ENCODE data around the gene OR51L1.

The OR51L1 gene

DNA sequence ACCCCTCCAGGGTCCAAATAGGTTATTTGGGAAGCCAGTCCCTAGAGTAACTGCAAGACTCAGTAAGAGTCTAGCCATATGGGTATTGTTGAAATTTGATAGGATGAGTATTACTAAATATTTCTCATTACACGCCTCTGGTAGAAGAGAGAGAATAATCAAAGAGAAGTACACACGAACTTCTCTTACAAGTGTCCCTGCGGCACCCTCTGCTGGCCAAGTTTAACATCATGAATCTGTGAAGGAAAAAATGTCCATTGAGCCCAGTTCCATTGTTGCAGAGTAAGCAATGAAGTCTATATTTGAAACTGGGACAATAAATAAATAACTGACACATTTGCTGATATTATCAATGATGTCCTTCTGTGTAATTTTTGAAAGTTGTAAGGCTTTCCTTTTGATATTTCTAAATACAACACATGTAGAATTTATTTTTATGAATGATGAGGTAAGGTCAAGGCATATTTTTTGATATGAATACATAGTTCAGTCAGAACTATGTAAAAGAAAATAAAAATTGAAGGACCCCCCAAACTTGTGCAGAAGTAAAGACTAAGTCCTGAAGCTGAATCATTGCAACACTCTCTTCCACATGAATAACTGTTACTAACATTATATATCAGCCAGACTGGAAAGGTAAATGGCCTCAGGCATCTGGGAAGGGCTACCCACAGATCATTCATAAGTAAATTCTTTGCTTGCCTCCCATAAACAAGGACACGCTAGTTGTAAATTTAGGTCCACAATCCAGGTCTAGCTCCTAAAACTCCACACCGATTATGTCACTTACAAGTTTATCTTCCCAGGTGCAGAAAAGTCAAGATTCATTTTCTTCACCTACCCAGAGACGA, 10.0 kb downstream of the OR51L1 start:
- WGBS = 62% methylated on average over 5 of the region's 6 CpGs
- H3K36me3 ChIP-seq (ENCODE audit: insufficient read depth, low read length) = no peaks in the 10 kb centered on the region
- H3K9me3 ChIP-seq (ENCODE audit: insufficient read depth, low read depth, low read length) = no peaks in the 10 kb centered on the region
- H3K4me3 ChIP-seq (ENCODE audit: low read length) = no peak overlapping the region
- H3K9ac ChIP-seq (ENCODE audit: low read depth, low read length) = no peak overlapping the region
- H3K4me1 ChIP-seq (ENCODE audit: insufficient read depth, low read length) = no peaks in the 10 kb centered on the region
- no peaks in the 10 kb centered on the region for H3K27me3 ChIP-seq (ENCODE audit: insufficient read depth, low read length)
- no peak overlapping the region for H3K27ac ChIP-seq (ENCODE audit: low read depth, low read length)

DNA sequence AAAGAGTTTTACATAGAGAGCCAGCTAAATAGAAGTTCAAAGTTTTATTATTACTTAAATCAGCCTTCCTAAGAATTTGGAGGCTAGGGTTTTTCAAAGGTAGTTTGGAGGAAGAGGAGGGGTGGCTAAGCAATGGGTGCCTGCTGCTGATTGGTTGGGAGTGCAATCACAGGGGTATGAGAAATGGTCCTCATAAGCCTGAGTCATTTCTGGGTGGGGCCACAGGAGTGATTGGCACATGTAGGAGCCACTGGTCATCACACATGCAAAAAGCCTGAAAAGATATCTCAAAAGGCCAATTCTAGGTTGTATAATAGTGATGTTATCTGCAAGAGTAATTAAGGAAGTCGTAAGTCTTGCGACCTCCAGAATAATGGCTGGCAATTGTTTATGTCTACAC, 12.9 kb downstream of the OR51L1 start:
- Histone ChIP-seq H3K4me1 (ENCODE audit: insufficient read depth, low read length) (no peaks in the 10 kb centered on the region), H3K27ac (ENCODE audit: low read depth, low read length) (no peak overlapping the region), H3K4me3 (ENCODE audit: low read length) (no peak overlapping the region), H3K9me3 (ENCODE audit: insufficient read depth, low read depth, low read length) (no peaks in the 10 kb centered on the region), H3K9ac (ENCODE audit: low read depth, low read length) (no peak overlapping the region), H3K27me3 (ENCODE audit: insufficient read depth, low read length) (no peaks in the 10 kb centered on the region), H3K36me3 (ENCODE audit: insufficient read depth, low read length) (no peaks in the 10 kb centered on the region)
- WGBS = 97% methylated on average over 2 of the region's 2 CpGs

DNA sequence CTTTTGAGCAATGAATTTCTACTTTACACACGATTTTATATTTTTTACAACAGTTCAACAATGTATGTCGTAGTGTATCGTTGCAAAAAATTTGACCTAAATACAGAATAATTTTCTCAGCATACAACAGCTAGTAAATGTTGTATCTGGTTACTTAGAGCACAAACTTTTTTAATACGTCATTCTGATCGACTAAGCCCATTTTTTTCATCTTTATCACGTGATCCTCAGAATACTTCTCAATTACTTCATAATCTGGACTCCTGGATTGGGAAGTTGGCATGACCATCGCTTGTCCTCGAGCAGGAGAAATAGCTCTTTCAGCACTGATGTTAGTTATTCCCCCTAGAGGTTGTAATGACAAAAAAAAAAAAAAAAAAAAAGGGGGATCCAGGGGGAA, 16.6 kb downstream of the OR51L1 start:
- no peaks in the 10 kb centered on the region for H3K27me3 ChIP-seq (ENCODE audit: insufficient read depth, low read length)
- no peak overlapping the region for H3K9ac ChIP-seq (ENCODE audit: low read depth, low read length)
- H3K4me3 ChIP-seq (ENCODE audit: low read length) = no peak overlapping the region
- no peak overlapping the region for H3K27ac ChIP-seq (ENCODE audit: low read depth, low read length)
- whole genome bisulfite sequencing = 90% methylated on average over 8 of the region's 8 CpGs
- H3K9me3 ChIP-seq (ENCODE audit: insufficient read depth, low read depth, low read length) = no peaks in the 10 kb centered on the region
- no peaks in the 10 kb centered on the region for H3K36me3 ChIP-seq (ENCODE audit: insufficient read depth, low read length)
- no peaks in the 10 kb centered on the region for H3K4me1 ChIP-seq (ENCODE audit: insufficient read depth, low read length)

- Histone ChIP-seq H3K9me3 (ENCODE audit: insufficient read depth, low read depth, low read length) (no peaks in the 10 kb centered on the region), H3K4me3 (ENCODE audit: low read length) (no peak overlapping the region), H3K36me3 (ENCODE audit: insufficient read depth, low read length) (no peaks in the 10 kb centered on the region), H3K4me1 (ENCODE audit: insufficient read depth, low read length) (no peaks in the 10 kb centered on the region), H3K27ac (ENCODE audit: low read depth, low read length) (no peak overlapping the region), H3K9ac (ENCODE audit: low read depth, low read length) (no peak overlapping the region), H3K27me3 (ENCODE audit: insufficient read depth, low read length) (no peaks in the 10 kb centered on the region)
- WGBS = 95% methylated on average over 1 of the region's 1 CpG
These were observed 18.4 kb downstream of the OR51L1 start for GRCh38 chr11:5013012-5013411.

DNA sequence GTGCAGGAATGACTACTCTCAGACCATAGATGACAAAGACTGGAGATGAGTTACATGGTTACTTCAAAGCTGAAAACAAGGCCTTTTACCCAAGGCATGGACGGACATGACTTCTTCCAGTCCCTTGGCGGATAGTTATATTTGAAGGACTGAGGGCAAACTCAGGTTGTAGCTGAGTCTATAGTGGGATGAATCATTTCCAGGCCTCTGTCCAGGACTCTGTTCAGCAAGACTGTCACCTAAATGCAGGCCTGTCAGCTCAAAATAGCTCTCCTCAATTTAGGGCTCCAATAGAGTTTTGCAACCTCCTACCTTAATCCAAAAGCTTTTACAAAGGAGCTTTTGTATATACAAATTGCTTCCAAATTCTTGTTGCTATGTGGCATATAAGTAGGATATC, 27.3 kb downstream of the OR51L1 start:
- 88% methylated on average over 2 of the region's 2 CpGs for WGBS
- no peak overlapping the region for H3K27ac ChIP-seq (ENCODE audit: low read depth, low read length)
- H3K9me3 ChIP-seq (ENCODE audit: insufficient read depth, low read depth, low read length) = peaks cover 6% of the 10 kb centered on the region; the same call in 1 of the 2 replicates
- H3K9ac ChIP-seq (ENCODE audit: low read depth, low read length) = no peak overlapping the region
- H3K27me3 ChIP-seq (ENCODE audit: insufficient read depth, low read length) = no peaks in the 10 kb centered on the region
- H3K4me1 ChIP-seq (ENCODE audit: insufficient read depth, low read length) = no peaks in the 10 kb centered on the region
- H3K36me3 ChIP-seq (ENCODE audit: insufficient read depth, low read length) = no peaks in the 10 kb centered on the region
- no peak overlapping the region for H3K4me3 ChIP-seq (ENCODE audit: low read length)

DNA sequence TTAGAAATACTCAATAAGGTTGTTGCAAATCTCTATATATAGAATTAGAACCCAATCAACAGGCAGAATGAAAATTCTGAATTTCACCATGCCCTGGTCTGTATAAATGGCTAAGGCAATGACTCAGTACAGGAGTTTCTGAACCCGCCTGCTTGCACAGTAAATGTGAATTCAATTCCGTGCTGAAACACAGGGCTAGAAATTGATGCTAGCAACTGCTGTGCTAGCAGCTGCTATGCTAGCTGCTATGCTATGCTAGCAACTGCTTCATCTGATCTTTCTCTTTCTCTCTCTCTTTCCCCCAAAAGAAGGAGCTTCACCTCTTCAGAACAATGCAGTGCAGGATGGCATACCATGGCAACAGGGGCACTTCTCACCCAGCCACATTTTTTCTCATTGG, 42.0 kb downstream of the OR51L1 start:
- Histone ChIP-seq H3K4me3 (ENCODE audit: low read length) (no peak overlapping the region), H3K9ac (ENCODE audit: low read depth, low read length) (no peak overlapping the region), H3K27me3 (ENCODE audit: insufficient read depth, low read length) (no peaks in the 10 kb centered on the region), H3K27ac (ENCODE audit: low read depth, low read length) (no peak overlapping the region), H3K4me1 (ENCODE audit: insufficient read depth, low read length) (no peaks in the 10 kb centered on the region), H3K36me3 (ENCODE audit: insufficient read depth, low read length) (no peaks in the 10 kb centered on the region), H3K9me3 (ENCODE audit: insufficient read depth, low read depth, low read length) (no peaks in the 10 kb centered on the region)
- 90% methylated on average over 2 of the region's 2 CpGs for WGBS

GRCh38 chr11:5037926-5038325, 43.3 kb downstream of the OR51L1 start:
- Histone ChIP-seq H3K27ac (ENCODE audit: low read depth, low read length) (no peak overlapping the region), H3K27me3 (ENCODE audit: insufficient read depth, low read length) (no peaks in the 10 kb centered on the region), H3K9me3 (ENCODE audit: insufficient read depth, low read depth, low read length) (no peaks in the 10 kb centered on the region), H3K4me1 (ENCODE audit: insufficient read depth, low read length) (no peaks in the 10 kb centered on the region), H3K36me3 (ENCODE audit: insufficient read depth, low read length) (no peaks in the 10 kb centered on the region), H3K9ac (ENCODE audit: low read depth, low read length) (no peak overlapping the region), H3K4me3 (ENCODE audit: low read length) (no peak overlapping the region)
- 100% methylated on average over 2 of the region's 2 CpGs for WGBS

DNA sequence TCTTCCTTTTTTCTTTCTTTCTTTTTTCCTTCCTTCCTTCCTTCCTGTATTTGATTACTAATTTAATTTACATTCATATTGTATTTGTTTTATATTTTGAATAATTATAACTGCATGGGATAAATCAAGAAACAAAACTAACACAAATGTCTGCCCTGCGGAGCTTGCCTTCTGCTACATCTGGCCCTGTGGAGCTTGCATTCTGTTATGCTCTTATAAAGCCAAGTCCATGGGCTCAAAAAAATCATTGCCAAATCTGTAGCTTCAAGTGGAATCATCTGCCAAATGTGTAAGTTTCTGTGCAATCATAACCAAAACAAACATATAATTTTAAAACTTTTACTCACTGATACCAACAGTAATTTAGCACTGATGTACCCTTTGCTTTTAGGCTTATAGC, 43.7 kb downstream of the OR51L1 start:
- Histone ChIP-seq H3K9ac (ENCODE audit: low read depth, low read length) (no peak overlapping the region), H3K27ac (ENCODE audit: low read depth, low read length) (no peak overlapping the region), H3K36me3 (ENCODE audit: insufficient read depth, low read length) (no peaks in the 10 kb centered on the region), H3K4me3 (ENCODE audit: low read length) (no peak overlapping the region), H3K27me3 (ENCODE audit: insufficient read depth, low read length) (no peaks in the 10 kb centered on the region), H3K4me1 (ENCODE audit: insufficient read depth, low read length) (no peaks in the 10 kb centered on the region), H3K9me3 (ENCODE audit: insufficient read depth, low read depth, low read length) (no peaks in the 10 kb centered on the region)
- 84% methylated on average over 1 of the region's 1 CpG for WGBS

- H3K27me3 ChIP-seq (ENCODE audit: insufficient read depth, low read length) = no peaks in the 10 kb centered on the region
- H3K27ac ChIP-seq (ENCODE audit: low read depth, low read length) = no peak overlapping the region
- H3K36me3 ChIP-seq (ENCODE audit: insufficient read depth, low read length) = no peaks in the 10 kb centered on the region
- no peaks in the 10 kb centered on the region for H3K4me1 ChIP-seq (ENCODE audit: insufficient read depth, low read length)
- no peaks in the 10 kb centered on the region for H3K9me3 ChIP-seq (ENCODE audit: insufficient read depth, low read depth, low read length)
- no peak overlapping the region for H3K9ac ChIP-seq (ENCODE audit: low read depth, low read length)
- WGBS = 90% methylated on average over 2 of the region's 4 CpGs
- no peak overlapping the region for H3K4me3 ChIP-seq (ENCODE audit: low read length)
These were observed 46.2 kb downstream of the OR51L1 start for GRCh38 chr11:5040876-5041275.

GRCh38 chr11:5042091-5042490, 47.4 kb downstream of the OR51L1 start:
- 66% methylated on average over 3 of the region's 3 CpGs for WGBS

GRCh38 chr11:5043380-5043779, 48.7 kb downstream of the OR51L1 start:
- Histone ChIP-seq H3K9ac (ENCODE audit: low read depth, low read length) (no peak overlapping the region), H3K36me3 (ENCODE audit: insufficient read depth, low read length) (no peaks in the 10 kb centered on the region), H3K4me3 (ENCODE audit: low read length) (no peak overlapping the region), H3K27ac (ENCODE audit: low read depth, low read length) (no peak overlapping the region), H3K4me1 (ENCODE audit: insufficient read depth, low read length) (no peaks in the 10 kb centered on the region), H3K27me3 (ENCODE audit: insufficient read depth, low read length) (no peaks in the 10 kb centered on the region), H3K9me3 (ENCODE audit: insufficient read depth, low read depth, low read length) (no peaks in the 10 kb centered on the region)
- WGBS = 68% methylated on average over 2 of the region's 2 CpGs

More at GRCh38 chr11:5042091-5042490, 47.4 kb downstream of the OR51L1 start:
- no peaks in the 10 kb centered on the region for H3K9me3 ChIP-seq (ENCODE audit: insufficient read depth, low read depth, low read length)
- H3K36me3 ChIP-seq (ENCODE audit: insufficient read depth, low read length) = no peaks in the 10 kb centered on the region
- H3K4me3 ChIP-seq (ENCODE audit: low read length) = no peak overlapping the region
- H3K27me3 ChIP-seq (ENCODE audit: insufficient read depth, low read length) = no peaks in the 10 kb centered on the region
- no peak overlapping the region for H3K27ac ChIP-seq (ENCODE audit: low read depth, low read length)
- no peaks in the 10 kb centered on the region for H3K4me1 ChIP-seq (ENCODE audit: insufficient read depth, low read length)
- H3K9ac ChIP-seq (ENCODE audit: low read depth, low read length) = no peak overlapping the region

GRCh38 chr11:5046226-5046625, 51.6 kb downstream of the OR51L1 start, which contains the start of gene OR52J3:
OR52J3 (plus strand) TSS chr11:5046526; CDS start chr11:5046526, 0 bp downstream.
- 95% methylated on average over 1 of the region's 1 CpG for WGBS

More at GRCh38 chr11:5046226-5046625, 51.6 kb downstream of the OR51L1 start, which contains the start of gene OR52J3:
- Histone ChIP-seq H3K4me1 (ENCODE audit: insufficient read depth, low read length) (no peaks in the 10 kb centered on the region), H3K27me3 (ENCODE audit: insufficient read depth, low read length) (no peaks in the 10 kb centered on the region), H3K36me3 (ENCODE audit: insufficient read depth, low read length) (no peaks in the 10 kb centered on the region), H3K9ac (ENCODE audit: low read depth, low read length) (no peak within 1 kb of the TSS), H3K27ac (ENCODE audit: low read depth, low read length) (no peak within 1 kb of the TSS), H3K4me3 (ENCODE audit: low read length) (no peak within 1 kb of the TSS), H3K9me3 (ENCODE audit: insufficient read depth, low read depth, low read length) (no peaks in the 10 kb centered on the region)

Data from HUES64 (cell line).